ENCODE measurements around the gene MOB3B.
A peak's percentile ranks its signal among the peaks of the same experiment; 100 is the strongest.

The MOB3B gene

GRCh38 chr9:27335075-27335474 is 194.5 kb downstream of the MOB3B start:
- H3K4me3 ChIP-seq (ENCODE audit: low read depth, low read length), result no peak overlapping the region
- ChIA-PET POLR2A (no interaction called here), CTCF (interaction anchor here (0.7 to 7.9 kb wide), 4 partner anchors 196 to 223 kb away, joined by 3 to 140 read pairs (median 50); partner anchors contain the start of gene MOB3B)
- no peak for TF ChIP-seq CTCF (IDR thresholded peaks at IDR 0.05; ENCODE audit: insufficient read depth, low read length, missing control alignments)
- no peak for DNase-seq (ENCODE audit: low read depth, low spot score)

GRCh38 chr9:27333241-27334052 is 196.2 kb downstream of the MOB3B start:
- ChIA-PET POLR2A (no interaction called here), CTCF (interaction anchor here (0.7 to 7.9 kb wide), 25 partner anchors 9 to 390 kb away, joined by 3 to 140 read pairs (median 4); partner anchors contain the start of genes IFNK and MOB3B)
- no peak overlapping the region for H3K4me3 ChIP-seq (ENCODE audit: low read depth, low read length)
- TF ChIP-seq CTCF (IDR thresholded peaks at IDR 0.05; ENCODE audit: insufficient read depth, low read length, missing control alignments), result peak; percentile 61
- peak; percentile 19 for DNase-seq (ENCODE audit: low read depth, low spot score)

- CTCF ChIA-PET, result interaction anchor here (0.6 to 7.9 kb wide), 8 partner anchors 20 to 856 kb away, joined by 3 to 140 read pairs (median 8); partner anchors contain the start of genes IFNK and MOB3B
These were observed 198.2 kb downstream of the MOB3B start for GRCh38 chr9:27331393-27331792.

GRCh38 chr9:27329291-27329690 is 200.3 kb downstream of the MOB3B start:
- TF ChIP-seq CTCF (IDR thresholded peaks at IDR 0.05; ENCODE audit: insufficient read depth, low read length, missing control alignments), result no peak
- no peak for DNase-seq (ENCODE audit: low read depth, low spot score)
- H3K4me3 ChIP-seq (ENCODE audit: low read depth, low read length), result no peak overlapping the region
- CTCF ChIA-PET, result interaction anchor here (2.3 to 7.9 kb wide), 2 partner anchors 202 to 218 kb away, joined by 14 to 89 read pairs; partner anchors contain the start of gene MOB3B
- POLR2A ChIA-PET, result no interaction called here

More at GRCh38 chr9:27331393-27331792, 198.2 kb downstream of the MOB3B start:
- H3K4me3 ChIP-seq (ENCODE audit: low read depth, low read length), result no peak overlapping the region
- POLR2A ChIA-PET, result no interaction called here
- TF ChIP-seq CTCF (IDR thresholded peaks at IDR 0.05; ENCODE audit: insufficient read depth, low read length, missing control alignments), result no peak
- DNase-seq (ENCODE audit: low read depth, low spot score), result no peak

- no peak for DNase-seq (ENCODE audit: low read depth, low spot score)
- H3K4me3 ChIP-seq (ENCODE audit: low read depth, low read length), result no peak overlapping the region
- no peak for TF ChIP-seq CTCF (IDR thresholded peaks at IDR 0.05; ENCODE audit: insufficient read depth, low read length, missing control alignments)
- POLR2A ChIA-PET, result no interaction called here
- CTCF ChIA-PET, result interaction anchor here (1.6 kb wide), 1 partner anchor 219 kb away, joined by 6 read pairs; no protein-coding TSS in a partner anchor
These were observed 201.1 kb downstream of the MOB3B start for GRCh38 chr9:27328483-27328882.

GRCh38 chr9:27311184-27311583 is 218.4 kb downstream of the MOB3B start:
- ChIA-PET POLR2A (no interaction called here), CTCF (interaction anchor here (1.5 kb wide), 1 partner anchor 21 kb away, joined by 6 read pairs; no protein-coding TSS in a partner anchor)
- DNase-seq (ENCODE audit: low read depth, low spot score), result no peak
- TF ChIP-seq CTCF (IDR thresholded peaks at IDR 0.05; ENCODE audit: insufficient read depth, low read length, missing control alignments), result no peak
- no peak overlapping the region for H3K4me3 ChIP-seq (ENCODE audit: low read depth, low read length)

All from AG04449 (cell line).